DND-41 (cell line): ENCODE results near the gene IFNK.

Experiments used
- ATAC-seq: fragments of 200-7000 bp; cut with Tn5 transposase; 3 replicates; pipeline ENCODE4 v1.9.1; 2021; ENCODE audit warnings: low read depth; ENCODE audit not compliant: insufficient read depth
- DNase-seq: peaks from one replicate; pipeline ENCODE4 v3.0.0-alpha.2; 2020
- H2AFZ ChIP-seq: 2 replicates; pipeline ENCODE4 v1.6.0; 2012; ENCODE audit warnings: low read depth, low read length
- H3K27ac ChIP-seq: 2 replicates; pipeline ENCODE4 v1.5.1; 2012; ENCODE audit warnings: low read length, inconsistent platforms
- H3K27me3 ChIP-seq: fragments of 200-600 bp; sonication (generic); 2 replicates; pipeline ENCODE4 v1.6.0; 2012; ENCODE audit warnings: low read length, mild to moderate bottlenecking, inconsistent platforms; ENCODE audit not compliant: insufficient read depth, poor library complexity
- H3K36me3 ChIP-seq: 2 replicates; pipeline ENCODE4 v1.5.1; 2012; ENCODE audit warnings: low read length, inconsistent platforms; ENCODE audit not compliant: insufficient read depth
- H3K4me1 ChIP-seq: 2 replicates; pipeline ENCODE4 v1.5.1; 2012; ENCODE audit warnings: mild to moderate bottlenecking, low read length; ENCODE audit not compliant: insufficient read depth
- H3K4me2 ChIP-seq: 2 replicates; pipeline ENCODE4 v1.6.0; 2012; ENCODE audit warnings: mild to moderate bottlenecking, moderate library complexity, low read length, inconsistent platforms; ENCODE audit not compliant: insufficient read depth
- H3K4me3 ChIP-seq, 2 experiments: fragments of 200-600 bp in 1 of 2; shearing (Covaris generic) in 1 of 2; 2 replicates each; pipeline ENCODE4 v1.5.1; 2012 to 2016; ENCODE audit warnings: inconsistent platforms in 2 of 2, low read length in 2 of 2, mild to moderate bottlenecking in 2 of 2, low read depth in 1 of 2, moderate library complexity in 1 of 2
- H3K79me2 ChIP-seq: 2 replicates; pipeline ENCODE4 v1.6.0; 2012; ENCODE audit warnings: low read length, inconsistent platforms; ENCODE audit not compliant: insufficient read depth
- H3K9ac ChIP-seq: 2 replicates; pipeline ENCODE4 v1.6.0; 2012; ENCODE audit warnings: low read depth, mild to moderate bottlenecking, inconsistent platforms, low read length, moderate library complexity
- H3K9me3 ChIP-seq: 2 replicates; pipeline ENCODE4 v1.5.1; 2012; ENCODE audit warnings: low read length, moderate library complexity, mild to moderate bottlenecking, inconsistent platforms; ENCODE audit not compliant: insufficient read depth, severe bottlenecking
- H4K20me1 ChIP-seq: 2 replicates; pipeline ENCODE4 v1.6.0; 2012; ENCODE audit warnings: low read length; ENCODE audit not compliant: insufficient read depth
- EZH2 ChIP-seq: IDR thresholded peaks from 3 replicates; pipeline ENCODE4 v1.6.1; 2012; ENCODE audit warnings: borderline replicate concordance, low read depth, mild to moderate bottlenecking, moderate library complexity, low read length, inconsistent platforms; ENCODE audit not compliant: severe bottlenecking
- TF ChIP-seq, protein P1 (sequence below): IDR thresholded peaks from 2 replicates; pipeline ENCODE4 v1.5.1; 2012; ENCODE audit warnings: borderline replicate concordance, low read length, moderate library complexity, mild to moderate bottlenecking; ENCODE audit not compliant: poor library complexity, severe bottlenecking; ENCODE audit errors: extremely low read depth

The IFNK gene

GRCh38 chr9:27523141-27523540 lies 949 bp upstream of the IFNK start:
- no peaks in the 10 kb centered on the region for H3K79me2 ChIP-seq
- TF ChIP-seq EZH2: no peak
- TF ChIP-seq, protein P1, sequence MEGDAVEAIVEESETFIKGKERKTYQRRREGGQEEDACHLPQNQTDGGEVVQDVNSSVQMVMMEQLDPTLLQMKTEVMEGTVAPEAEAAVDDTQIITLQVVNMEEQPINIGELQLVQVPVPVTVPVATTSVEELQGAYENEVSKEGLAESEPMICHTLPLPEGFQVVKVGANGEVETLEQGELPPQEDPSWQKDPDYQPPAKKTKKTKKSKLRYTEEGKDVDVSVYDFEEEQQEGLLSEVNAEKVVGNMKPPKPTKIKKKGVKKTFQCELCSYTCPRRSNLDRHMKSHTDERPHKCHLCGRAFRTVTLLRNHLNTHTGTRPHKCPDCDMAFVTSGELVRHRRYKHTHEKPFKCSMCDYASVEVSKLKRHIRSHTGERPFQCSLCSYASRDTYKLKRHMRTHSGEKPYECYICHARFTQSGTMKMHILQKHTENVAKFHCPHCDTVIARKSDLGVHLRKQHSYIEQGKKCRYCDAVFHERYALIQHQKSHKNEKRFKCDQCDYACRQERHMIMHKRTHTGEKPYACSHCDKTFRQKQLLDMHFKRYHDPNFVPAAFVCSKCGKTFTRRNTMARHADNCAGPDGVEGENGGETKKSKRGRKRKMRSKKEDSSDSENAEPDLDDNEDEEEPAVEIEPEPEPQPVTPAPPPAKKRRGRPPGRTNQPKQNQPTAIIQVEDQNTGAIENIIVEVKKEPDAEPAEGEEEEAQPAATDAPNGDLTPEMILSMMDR: no peak
- H3K9ac ChIP-seq: no peak overlapping the region
- DNase-seq (no peak), ATAC-seq (no peak)
- no peaks in the 10 kb centered on the region for H3K4me1 ChIP-seq
- H3K27ac ChIP-seq: no peak overlapping the region
- H3K4me3 ChIP-seq: no peak overlapping the region
- H4K20me1 ChIP-seq: no peaks in the 10 kb centered on the region
- peaks cover 17% of the 10 kb centered on the region for H3K27me3 ChIP-seq
- no peaks in the 10 kb centered on the region for H3K36me3 ChIP-seq
- H3K9me3 ChIP-seq: no peaks in the 10 kb centered on the region
- no peak overlapping the region for H2AFZ ChIP-seq
- H3K4me2 ChIP-seq: no peak overlapping the region

DNA sequence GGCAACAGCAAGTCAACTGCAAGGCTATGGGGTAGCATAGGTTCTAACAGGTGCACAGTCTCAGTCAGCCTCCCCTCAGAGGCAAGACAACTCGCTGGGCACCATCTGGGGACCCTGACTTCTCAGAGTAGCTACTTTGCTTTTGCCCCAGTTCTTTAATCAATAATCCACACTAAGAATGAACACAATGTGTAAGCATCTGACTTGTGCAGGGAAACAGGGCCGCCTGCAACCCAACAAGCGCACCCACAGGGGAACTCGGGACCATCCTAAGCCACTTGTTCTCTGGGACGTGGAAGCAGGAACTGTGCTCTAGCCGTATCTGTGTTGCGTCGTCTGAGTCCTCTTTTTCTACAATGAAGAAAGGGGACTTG lies 3.6 kb downstream of the IFNK start:
- peaks cover 34% of the 10 kb centered on the region for H3K27me3 ChIP-seq
- no peaks in the 10 kb centered on the region for H3K9me3 ChIP-seq
- H3K4me3 ChIP-seq: no peak overlapping the region
- H4K20me1 ChIP-seq: 0 out of 2 replicates have a peak, but pooled peaks cover 3% of the 10 kb centered on the region
- no peak for TF ChIP-seq EZH2
- TF ChIP-seq, protein P1: no peak
- H3K4me2 ChIP-seq: no peak overlapping the region
- ATAC-seq: no peak
- peaks cover 11% of the 10 kb centered on the region; the same call in 1 of the 2 replicates for H3K4me1 ChIP-seq
- H3K36me3 ChIP-seq: no peaks in the 10 kb centered on the region
- no peak overlapping the region for H3K9ac ChIP-seq
- H3K79me2 ChIP-seq: no peaks in the 10 kb centered on the region
- H3K27ac ChIP-seq: no peak overlapping the region
- no peak for DNase-seq
- no peak overlapping the region for H2AFZ ChIP-seq

GRCh38 chr9:27528076-27528885 lies 4.2 kb downstream of the IFNK start:
- no peaks in the 10 kb centered on the region for H3K79me2 ChIP-seq
- peaks cover 34% of the 10 kb centered on the region for H3K27me3 ChIP-seq
- TF ChIP-seq, protein P1: no peak
- TF ChIP-seq EZH2: no peak
- no peak overlapping the region for H2AFZ ChIP-seq
- no peaks in the 10 kb centered on the region for H3K9me3 ChIP-seq
- H3K4me1 ChIP-seq: peaks cover 11% of the 10 kb centered on the region; the same call in 1 of the 2 replicates
- H4K20me1 ChIP-seq: 0 out of 2 replicates have a peak, but pooled peaks cover 3% of the 10 kb centered on the region
- no peaks in the 10 kb centered on the region for H3K36me3 ChIP-seq
- H3K4me3 ChIP-seq: no peak overlapping the region
- DNase-seq (peak; percentile 28), ATAC-seq (peak; percentile 48; the same call in 2 of the 3 replicates)
- no peak overlapping the region for H3K9ac ChIP-seq
- H3K27ac ChIP-seq: no peak overlapping the region
- no peak overlapping the region for H3K4me2 ChIP-seq
